ENCODE measurements around the gene ECM2. TPM values are rescaled to one million over a fixed set of nuclear protein-coding genes. Genes with fewer than 3 reads are reported as not detected.

ECM2 gene
- total RNA-seq, 1 experiment from 2014 or later: not detected

GRCh38 chr9:92516521-92516920 is 19.3 kb downstream of the ECM2 start:
- H3K4me1 ChIP-seq: no peaks in the 10 kb centered on the region
- H3K4me3 ChIP-seq: no peak overlapping the region
- no peaks in the 10 kb centered on the region for H3K27me3 ChIP-seq
- no peak overlapping the region for H3K27ac ChIP-seq
- no peak for DNase-seq
- no peaks in the 10 kb centered on the region for H3K36me3 ChIP-seq
- no peaks in the 10 kb centered on the region for H3K9me3 ChIP-seq (replicated peaks)

- no peaks in the 10 kb centered on the region for H3K36me3 ChIP-seq
- H3K27me3 ChIP-seq: no peaks in the 10 kb centered on the region
- H3K4me3 ChIP-seq: no peak overlapping the region
- no peaks in the 10 kb centered on the region for H3K9me3 ChIP-seq (replicated peaks)
- DNase-seq: no peak
- no peak overlapping the region for H3K27ac ChIP-seq
- H3K4me1 ChIP-seq: no peaks in the 10 kb centered on the region
Measured at GRCh38 chr9:92514635-92515034, 21.2 kb downstream of the ECM2 start.

GRCh38 chr9:92513349-92513748 is 22.4 kb downstream of the ECM2 start:
- Histone ChIP-seq H3K27me3 (no peaks in the 10 kb centered on the region), H3K4me1 (no peaks in the 10 kb centered on the region), H3K4me3 (no peak overlapping the region), H3K36me3 (no peaks in the 10 kb centered on the region), H3K27ac (no peak overlapping the region), H3K9me3 (replicated peaks) (no peaks in the 10 kb centered on the region)
- DNase-seq: no peak

- H3K27me3 ChIP-seq: no peaks in the 10 kb centered on the region
- no peaks in the 10 kb centered on the region for H3K4me1 ChIP-seq
- DNase-seq: no peak
- H3K27ac ChIP-seq: no peak overlapping the region
- no peaks in the 10 kb centered on the region for H3K36me3 ChIP-seq
- no peaks in the 10 kb centered on the region for H3K9me3 ChIP-seq (replicated peaks)
- no peak overlapping the region for H3K4me3 ChIP-seq
Measured at GRCh38 chr9:92512622-92513021, 23.2 kb downstream of the ECM2 start.

DNA sequence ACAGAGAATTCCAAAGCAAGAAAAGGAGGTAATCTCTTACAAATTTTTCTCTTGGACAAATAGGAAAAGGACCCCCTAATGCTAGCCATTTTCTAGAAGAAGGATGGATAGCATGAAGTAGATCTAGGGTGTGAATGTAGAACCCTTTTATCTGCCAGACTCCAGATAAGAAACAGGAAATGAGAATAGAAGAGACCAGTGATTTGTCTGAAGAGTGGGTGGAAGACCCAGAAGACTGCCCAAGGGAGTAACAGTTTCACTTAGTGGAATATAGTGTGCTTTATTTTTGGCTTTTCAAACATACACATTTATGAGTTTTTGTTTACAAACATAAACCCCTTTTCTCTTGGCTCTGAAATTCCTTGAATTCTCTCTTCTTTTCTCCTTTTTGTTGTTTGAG is 25.0 kb downstream of the ECM2 start:
- Histone ChIP-seq H3K4me1 (peaks cover 6% of the 10 kb centered on the region; the same call in 1 of the 2 replicates), H3K9me3 (replicated peaks) (no peaks in the 10 kb centered on the region), H3K4me3 (no peak overlapping the region), H3K27ac (no peak overlapping the region), H3K27me3 (no peaks in the 10 kb centered on the region), H3K36me3 (no peaks in the 10 kb centered on the region)
- no peak for DNase-seq

DNA sequence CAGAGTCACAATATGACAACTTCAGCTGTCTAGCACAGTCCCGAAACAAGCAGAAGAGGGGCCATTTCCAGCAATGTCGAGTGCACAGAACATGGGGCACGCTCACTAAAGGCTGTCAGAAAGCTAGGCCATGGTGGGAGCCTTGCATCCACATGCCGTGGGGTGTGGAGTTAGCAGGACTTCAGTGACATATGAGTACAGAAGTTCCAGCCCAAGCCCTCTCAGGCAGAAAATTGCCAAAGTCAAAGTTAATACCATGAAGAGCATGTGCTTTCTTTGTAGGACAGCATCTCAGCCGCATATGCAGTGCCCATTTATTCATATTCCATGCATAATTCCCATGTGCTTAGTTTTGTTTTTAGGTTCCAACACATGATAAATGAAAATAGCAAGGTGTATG is 26.7 kb downstream of the ECM2 start:
- H3K4me3 ChIP-seq: no peak overlapping the region
- peaks cover 6% of the 10 kb centered on the region; the same call in 1 of the 2 replicates for H3K4me1 ChIP-seq
- H3K36me3 ChIP-seq: no peaks in the 10 kb centered on the region
- no peaks in the 10 kb centered on the region for H3K27me3 ChIP-seq
- H3K27ac ChIP-seq: no peak overlapping the region
- no peaks in the 10 kb centered on the region for H3K9me3 ChIP-seq (replicated peaks)
- DNase-seq: no peak

DNA sequence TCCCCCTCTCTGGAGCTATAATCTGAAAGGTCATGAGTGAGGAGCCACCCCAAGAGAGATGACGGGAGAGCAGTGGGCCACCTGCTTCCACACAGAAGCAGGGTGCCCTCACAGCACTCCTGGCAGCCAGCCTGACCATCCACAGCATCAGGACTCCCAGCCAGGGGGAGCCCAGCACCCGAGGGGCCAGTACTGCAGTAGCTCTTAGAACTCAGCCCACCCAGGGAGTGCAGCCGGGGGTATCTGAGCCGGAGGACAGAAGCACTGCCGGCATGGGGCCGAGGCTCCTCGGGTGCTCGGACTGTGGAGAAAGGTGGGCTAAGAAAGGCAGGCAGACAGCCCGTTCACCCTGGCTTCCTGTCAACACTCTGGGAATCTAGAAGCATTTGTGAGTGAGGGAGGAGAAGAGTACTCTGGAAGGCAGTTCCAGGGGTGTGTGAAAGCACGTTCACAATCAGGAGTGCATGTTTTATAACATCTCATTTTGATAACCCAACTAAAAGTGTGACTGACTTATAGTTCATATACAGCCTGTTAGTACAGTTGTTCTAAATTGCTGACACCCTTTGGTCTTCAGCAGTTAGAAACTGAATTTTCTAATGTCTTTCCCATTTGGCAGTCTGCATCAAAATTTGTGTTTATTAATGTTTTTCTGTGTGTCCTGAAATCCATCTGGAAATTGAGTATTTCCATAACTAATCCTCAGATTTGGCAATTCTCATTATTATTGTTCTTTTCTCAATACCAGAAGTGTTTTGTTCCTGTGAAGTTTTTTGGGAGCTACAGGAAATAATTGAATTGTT is 27.6 kb downstream of the ECM2 start:
- DNase-seq: peak in 1 of 2 experiments; percentile 10
- Histone ChIP-seq H3K9me3 (replicated peaks) (no peaks in the 10 kb centered on the region), H3K36me3 (no peaks in the 10 kb centered on the region), H3K27me3 (no peaks in the 10 kb centered on the region), H3K27ac (no peak overlapping the region), H3K4me1 (peaks cover 9% of the 10 kb centered on the region; the same call in 1 of the 2 replicates), H3K4me3 (no peak overlapping the region)

- Histone ChIP-seq H3K36me3 (no peaks in the 10 kb centered on the region), H3K4me1 (peaks cover 9% of the 10 kb centered on the region; the same call in 1 of the 2 replicates), H3K27ac (no peak overlapping the region), H3K27me3 (no peaks in the 10 kb centered on the region), H3K9me3 (replicated peaks) (no peaks in the 10 kb centered on the region), H3K4me3 (no peak overlapping the region)
- no peak for DNase-seq
Measured at GRCh38 chr9:92507496-92507895, 28.3 kb downstream of the ECM2 start.

- Histone ChIP-seq H3K4me1 (peaks cover 9% of the 10 kb centered on the region; the same call in 1 of the 2 replicates), H3K27me3 (no peaks in the 10 kb centered on the region), H3K27ac (no peak overlapping the region), H3K4me3 (no peak overlapping the region), H3K9me3 (replicated peaks) (no peaks in the 10 kb centered on the region), H3K36me3 (no peaks in the 10 kb centered on the region)
- DNase-seq: no peak
Measured at GRCh38 chr9:92507005-92507404, 28.8 kb downstream of the ECM2 start.

GRCh38 chr9:92506184-92506857 is 29.5 kb downstream of the ECM2 start:
- no peak for DNase-seq

DNA sequence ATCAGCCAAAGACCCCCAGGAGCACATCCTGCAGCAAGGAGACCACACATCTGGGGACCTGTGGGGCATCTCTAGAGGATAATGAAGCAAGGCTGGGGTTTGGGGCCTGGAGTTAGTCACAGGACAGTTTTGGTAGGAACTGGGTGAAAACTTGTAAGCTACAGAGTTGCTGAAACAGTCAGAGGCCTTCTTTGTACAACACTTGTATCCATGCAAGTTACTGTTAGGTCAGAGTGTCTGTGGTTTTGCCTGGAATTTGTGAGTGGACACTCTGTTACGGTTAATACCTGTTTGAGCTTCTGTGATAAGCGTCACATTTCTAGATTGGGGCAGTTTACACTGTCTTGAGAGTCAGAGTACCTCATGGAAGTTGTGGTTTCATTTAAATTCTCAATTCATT is 30.9 kb downstream of the ECM2 start:
- no peak for DNase-seq
- H3K4me3 ChIP-seq: no peak overlapping the region
- H3K36me3 ChIP-seq: no peaks in the 10 kb centered on the region
- no peak overlapping the region for H3K27ac ChIP-seq
- H3K9me3 ChIP-seq (replicated peaks): no peaks in the 10 kb centered on the region
- H3K27me3 ChIP-seq: no peaks in the 10 kb centered on the region
- peaks cover 9% of the 10 kb centered on the region; the same call in 1 of the 2 replicates for H3K4me1 ChIP-seq

More at GRCh38 chr9:92506184-92506857, 29.5 kb downstream of the ECM2 start:
- no peaks in the 10 kb centered on the region for H3K27me3 ChIP-seq
- H3K27ac ChIP-seq: no peak overlapping the region
- H3K36me3 ChIP-seq: no peaks in the 10 kb centered on the region
- H3K9me3 ChIP-seq (replicated peaks): no peaks in the 10 kb centered on the region
- H3K4me3 ChIP-seq: no peak overlapping the region
- H3K4me1 ChIP-seq: peaks cover 9% of the 10 kb centered on the region; the same call in 1 of the 2 replicates

GRCh38 chr9:92503156-92503555 is 32.6 kb downstream of the ECM2 start:
- H3K9me3 ChIP-seq (replicated peaks): no peaks in the 10 kb centered on the region
- no peaks in the 10 kb centered on the region for H3K27me3 ChIP-seq
- H3K4me3 ChIP-seq: no peak overlapping the region
- DNase-seq: no peak
- H3K4me1 ChIP-seq: peaks cover 9% of the 10 kb centered on the region; the same call in 1 of the 2 replicates
- no peaks in the 10 kb centered on the region for H3K36me3 ChIP-seq
- H3K27ac ChIP-seq: no peak overlapping the region

DNA sequence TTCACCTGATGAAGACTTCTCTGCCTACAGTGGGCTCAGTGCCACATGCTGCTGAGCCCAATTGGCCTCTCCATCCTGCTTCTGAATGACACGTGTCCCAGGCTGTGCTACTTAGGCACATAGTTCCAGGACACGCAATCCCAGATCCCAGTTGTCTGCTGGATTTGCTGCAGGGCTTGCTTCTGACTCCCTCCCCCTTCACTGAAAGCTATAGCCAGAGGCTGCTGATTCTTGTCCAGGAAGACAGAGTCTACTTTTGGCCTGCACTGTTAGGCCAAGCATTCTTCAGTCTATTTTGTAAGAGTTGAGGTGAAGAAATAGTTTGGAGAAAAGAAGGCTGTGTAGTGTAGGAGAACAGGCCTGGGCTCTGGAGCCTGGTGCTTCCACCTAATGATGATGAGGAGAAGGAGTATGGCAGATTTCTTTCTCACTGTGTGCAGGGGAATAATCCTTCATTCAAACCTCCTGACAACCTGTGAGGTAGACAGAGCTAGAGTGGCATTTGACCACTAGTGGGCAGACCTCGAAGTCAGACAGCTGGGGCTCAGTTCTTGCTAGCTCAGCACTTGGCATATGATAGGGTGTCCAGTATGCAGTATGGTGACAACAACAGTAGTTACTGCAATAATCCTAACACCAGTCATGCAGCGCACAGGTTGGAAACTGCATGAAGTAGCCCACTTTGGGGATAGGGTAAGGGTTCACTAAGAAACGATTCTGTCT is 34.0 kb downstream of the ECM2 start:
- DNase-seq: peak; percentile 22 to 41
- Histone ChIP-seq H3K36me3 (no peaks in the 10 kb centered on the region), H3K27ac (no peak overlapping the region), H3K4me1 (peaks cover 9% of the 10 kb centered on the region; the same call in 1 of the 2 replicates), H3K9me3 (replicated peaks) (no peaks in the 10 kb centered on the region), H3K4me3 (no peak overlapping the region), H3K27me3 (no peaks in the 10 kb centered on the region)

DNA sequence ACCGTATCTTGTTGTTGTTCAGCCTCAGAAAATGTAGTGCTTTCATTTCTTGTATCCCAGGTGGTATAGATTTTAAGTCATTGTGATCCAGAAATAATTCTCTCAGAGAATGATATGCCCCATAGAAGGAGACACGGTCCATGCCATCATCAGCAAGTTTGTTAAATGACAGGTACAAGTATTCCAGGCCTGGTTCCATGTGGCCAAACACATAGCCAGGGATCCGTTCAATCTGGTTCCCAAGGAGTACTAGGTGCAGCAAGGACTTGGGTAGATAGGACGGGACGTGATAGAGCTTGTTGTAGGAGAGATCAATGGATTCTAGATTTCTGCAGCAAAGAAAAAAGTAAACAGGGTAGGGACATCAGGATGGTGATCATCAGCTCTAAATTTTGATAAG is 35.1 kb downstream of the ECM2 start:
- no peaks in the 10 kb centered on the region for H3K27me3 ChIP-seq
- H3K27ac ChIP-seq: no peak overlapping the region
- peaks cover 3% of the 10 kb centered on the region; the same call in 1 of the 2 replicates for H3K4me1 ChIP-seq
- no peaks in the 10 kb centered on the region for H3K9me3 ChIP-seq (replicated peaks)
- no peak for DNase-seq
- no peak overlapping the region for H3K4me3 ChIP-seq
- no peaks in the 10 kb centered on the region for H3K36me3 ChIP-seq

DNA sequence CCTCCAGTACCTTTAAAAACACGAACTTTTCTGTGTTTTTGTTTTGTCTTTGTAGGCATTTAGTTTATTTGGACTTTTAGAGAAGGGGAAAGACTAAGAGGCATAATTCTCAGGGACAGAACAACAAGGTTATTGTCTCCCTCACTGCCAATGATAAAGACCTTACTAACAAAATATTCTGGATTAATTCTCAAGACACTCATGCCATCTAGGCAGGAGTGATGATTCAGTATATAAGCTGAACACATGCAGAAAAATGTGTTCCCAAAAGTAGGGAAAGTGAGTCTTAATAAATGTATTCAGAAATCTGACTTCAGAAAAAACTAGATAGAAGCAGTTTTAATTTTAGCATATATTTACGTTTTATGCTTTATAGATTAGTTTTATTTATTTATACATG is 36.1 kb downstream of the ECM2 start:
- no peak overlapping the region for H3K27ac ChIP-seq
- no peak for DNase-seq
- peaks cover 3% of the 10 kb centered on the region; the same call in 1 of the 2 replicates for H3K4me1 ChIP-seq
- no peaks in the 10 kb centered on the region for H3K9me3 ChIP-seq (replicated peaks)
- no peak overlapping the region for H3K4me3 ChIP-seq
- H3K36me3 ChIP-seq: no peaks in the 10 kb centered on the region
- no peaks in the 10 kb centered on the region for H3K27me3 ChIP-seq
